ENCODE results near the gene FAIM2. TPM values are rescaled to one million over a fixed set of nuclear protein-coding genes. Genes with fewer than 3 reads are reported as not detected.

FAIM2 gene
- total RNA-seq, 1 donor from 2014 or later, result 17.9 TPM

DNA sequence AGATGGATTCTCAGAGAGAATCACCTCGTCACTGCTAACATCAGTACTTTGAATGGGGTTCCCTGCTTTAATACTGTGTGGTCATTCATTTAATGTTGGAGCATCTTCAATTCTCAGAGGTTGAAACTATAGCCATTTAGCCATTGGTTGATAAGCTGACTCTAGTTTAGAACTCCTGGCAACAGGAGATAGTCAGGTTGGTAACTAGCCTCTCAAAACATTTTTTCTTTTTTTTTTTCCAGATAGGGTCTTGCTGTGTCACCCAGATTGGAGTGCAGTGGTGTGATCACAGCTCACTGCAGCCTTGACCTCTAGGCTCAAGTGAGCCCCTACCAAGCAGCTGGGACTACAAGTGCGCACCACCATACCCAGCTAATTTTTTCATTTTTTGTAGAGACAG lies 72.0 kb downstream of the FAIM2 start:
- no peak for FAIRE-seq
- DNase-seq (ENCODE audit: low spot score in 2 of 2), result no peak

DNA sequence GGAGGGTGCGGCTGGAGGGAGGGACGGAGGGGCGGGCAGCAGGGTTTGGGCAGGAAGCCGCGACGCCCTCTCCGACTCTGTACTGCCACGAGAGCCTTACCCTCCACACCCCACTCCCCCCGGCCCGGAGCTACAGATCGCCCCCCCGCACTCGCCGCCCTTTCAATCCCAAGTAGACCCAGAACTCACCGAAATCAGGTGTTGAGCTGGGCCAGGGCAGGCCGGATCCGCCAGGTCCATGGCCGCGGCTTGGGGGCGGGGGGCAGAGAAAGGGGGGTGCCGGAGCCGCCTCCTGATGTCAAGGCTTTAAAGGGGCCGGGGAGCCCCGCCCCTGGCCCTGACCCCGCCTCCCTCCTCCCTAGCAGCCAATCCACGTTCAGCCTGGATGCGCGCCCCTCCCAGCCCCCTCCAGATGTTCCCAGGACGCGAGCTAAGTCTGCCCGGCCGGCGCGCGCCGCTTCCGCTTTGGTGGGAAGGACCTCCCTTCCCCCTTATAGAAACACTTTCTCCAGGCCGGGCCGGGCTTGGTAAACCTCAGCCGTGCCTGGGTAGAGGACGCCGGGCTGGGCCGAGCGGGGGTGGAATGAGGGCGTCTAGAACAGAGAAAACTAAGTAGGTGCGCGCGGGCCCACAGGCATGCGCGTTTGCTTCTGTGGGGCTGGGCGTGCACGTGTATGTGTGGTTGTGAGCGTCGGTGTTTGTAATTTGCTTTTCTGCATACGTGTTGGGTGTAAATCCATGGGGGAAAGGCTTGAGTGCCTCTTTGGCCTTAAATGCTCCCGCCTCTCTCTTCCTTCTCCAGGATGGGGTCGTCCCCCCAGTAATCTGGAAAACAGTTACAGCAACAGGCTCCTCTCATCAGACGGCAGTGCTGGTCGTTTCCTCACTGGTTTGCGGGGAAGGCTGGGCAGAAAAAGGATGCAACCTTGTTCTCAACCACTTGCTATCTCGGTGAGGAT lies 75.3 kb downstream of the FAIM2 start, which contains the start of gene NCKAP5L:
Gene NCKAP5L (minus strand): TSS at position 281 of the 959 bp plus-strand sequence. CDS start 24,369 bp downstream, outside the sequence.
- FAIRE-seq (no peak), DNase-seq (ENCODE audit: low spot score in 2 of 2) (peak; percentile 93 to 98)

DNA sequence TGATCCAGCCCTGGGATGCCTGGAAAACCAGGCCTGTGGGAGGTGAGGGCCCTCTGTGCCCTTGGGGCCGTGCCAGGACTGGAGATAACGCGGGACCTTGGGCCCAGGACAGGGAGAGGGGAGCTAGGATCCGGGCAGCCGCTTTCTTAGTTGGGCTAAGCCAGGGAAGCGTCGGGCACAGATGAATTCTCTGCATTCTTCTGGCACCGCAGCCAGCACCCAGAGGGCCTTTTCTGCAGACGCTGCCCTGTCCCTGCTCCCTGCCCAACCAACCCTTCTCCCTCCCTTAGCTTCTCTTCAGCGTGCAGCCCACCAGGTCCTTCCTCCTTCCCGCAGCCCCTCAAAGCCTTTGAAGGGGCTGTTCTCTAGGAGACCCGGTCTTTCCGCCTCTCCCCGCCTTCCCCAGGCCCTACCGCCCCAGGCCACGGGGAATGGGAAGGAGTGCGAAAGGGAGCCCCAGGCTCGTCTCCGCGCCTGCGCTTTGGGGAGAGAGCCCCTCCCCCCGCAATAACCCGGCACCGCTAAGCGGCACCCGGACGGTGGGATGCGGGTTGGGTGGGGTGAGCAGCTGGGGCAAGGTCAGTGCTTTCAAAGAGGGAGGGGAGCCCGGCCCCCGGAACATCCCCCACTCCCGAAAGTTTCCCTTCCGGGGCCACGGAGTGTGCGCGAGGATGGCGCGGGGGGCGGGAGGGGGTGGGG lies 76.2 kb downstream of the FAIM2 start:
- DNase-seq (ENCODE audit: low spot score in 2 of 2) (peak; percentile 71), FAIRE-seq (no peak)

DNA sequence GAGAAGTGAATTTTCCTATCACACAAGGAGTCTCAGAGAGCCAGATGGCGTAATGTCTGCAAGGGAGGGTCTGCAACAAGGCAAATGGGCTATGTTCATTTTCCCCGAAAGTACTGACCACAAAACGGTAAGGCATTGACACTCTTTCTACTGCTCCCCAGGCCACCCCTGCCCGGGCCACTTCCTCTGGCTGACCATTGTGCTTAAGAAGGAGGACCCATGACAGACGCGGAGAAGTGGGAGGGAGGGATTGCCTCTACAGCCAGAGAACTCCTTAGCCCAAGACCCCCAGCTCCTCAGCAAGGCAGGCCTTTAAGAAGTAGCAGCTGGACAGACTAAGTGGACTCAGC lies 76.7 kb downstream of the FAIM2 start:
- DNase-seq (ENCODE audit: low spot score in 2 of 2) (no peak), FAIRE-seq (no peak)

DNA sequence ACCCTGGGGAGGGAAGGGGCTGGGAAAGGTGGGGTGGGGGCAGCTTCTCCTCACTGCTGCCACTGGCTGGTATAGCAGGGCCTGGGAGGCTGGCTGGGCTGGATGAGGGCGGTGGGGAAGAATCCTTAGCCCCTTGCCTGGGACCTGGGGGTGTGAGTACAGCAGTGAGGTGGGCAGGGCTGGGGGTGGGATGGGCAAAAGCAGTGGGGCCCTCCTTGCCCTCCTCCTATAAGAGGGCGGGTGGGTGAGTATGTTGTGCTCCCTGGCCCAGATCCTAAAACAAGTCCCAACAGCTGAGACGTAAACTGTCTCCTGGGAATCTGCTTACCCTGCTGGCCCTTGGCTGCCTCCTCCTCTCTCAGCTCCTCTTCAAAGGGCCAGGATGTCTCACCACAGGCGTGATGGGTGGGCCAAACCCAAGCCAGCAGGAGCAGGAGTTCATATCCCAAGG lies 77.7 kb downstream of the FAIM2 start:
- no peak for DNase-seq (ENCODE audit: low spot score in 2 of 2)
- no peak for FAIRE-seq

DNA sequence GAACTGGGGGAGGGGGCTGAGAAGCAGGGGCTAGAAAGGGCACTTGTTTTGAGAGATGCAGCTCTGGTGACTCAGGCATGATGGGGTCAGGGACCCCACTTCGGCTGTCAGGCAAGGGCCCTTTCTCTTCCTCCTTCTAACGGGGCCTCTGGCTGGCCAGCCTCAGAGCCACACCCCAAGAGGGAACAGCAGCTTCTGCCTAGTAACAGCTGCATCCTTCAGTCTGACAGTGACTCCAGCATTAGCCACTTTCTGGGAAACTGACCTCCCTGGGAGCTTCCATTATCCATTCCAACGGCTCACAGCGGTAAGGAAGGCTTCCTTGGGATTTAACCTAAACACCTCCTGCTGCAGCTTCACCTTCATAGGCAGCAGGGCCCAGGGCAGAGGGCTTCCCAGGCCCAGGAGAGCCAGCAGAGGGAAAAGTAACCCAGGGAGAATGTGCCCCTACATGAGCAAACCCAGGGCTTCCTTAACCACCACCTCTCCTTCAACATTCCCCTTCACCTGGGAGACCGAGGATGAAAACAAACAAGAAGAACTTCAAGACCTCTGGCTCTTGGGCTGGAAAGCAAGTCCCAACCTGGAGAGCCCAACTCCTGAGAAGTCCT lies 78.2 kb downstream of the FAIM2 start:
- no peak for DNase-seq (ENCODE audit: low spot score in 2 of 2)
- FAIRE-seq, result no peak

DNA sequence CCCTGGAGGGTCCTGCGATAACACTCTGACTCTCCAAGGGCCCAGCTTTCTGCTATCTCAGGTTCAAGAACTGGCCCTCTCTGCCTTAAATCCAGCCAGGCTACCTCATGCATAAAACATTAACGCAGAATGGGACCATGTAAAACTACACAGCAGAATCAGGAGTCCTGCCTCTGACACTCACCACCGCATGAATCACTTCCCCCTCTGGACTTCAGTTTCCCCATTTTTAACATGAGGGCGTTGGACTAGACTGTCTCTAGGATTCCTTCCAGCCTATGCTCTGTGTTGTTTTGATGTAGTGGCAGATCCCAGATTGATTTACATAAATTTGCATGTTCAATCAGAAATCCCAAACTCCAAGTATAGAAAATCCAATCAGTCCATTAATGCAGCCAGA lies 78.8 kb downstream of the FAIM2 start:
- DNase-seq (ENCODE audit: low spot score in 2 of 2), result peak in 1 of 2 donors; percentile 49
- FAIRE-seq, result no peak

DNA sequence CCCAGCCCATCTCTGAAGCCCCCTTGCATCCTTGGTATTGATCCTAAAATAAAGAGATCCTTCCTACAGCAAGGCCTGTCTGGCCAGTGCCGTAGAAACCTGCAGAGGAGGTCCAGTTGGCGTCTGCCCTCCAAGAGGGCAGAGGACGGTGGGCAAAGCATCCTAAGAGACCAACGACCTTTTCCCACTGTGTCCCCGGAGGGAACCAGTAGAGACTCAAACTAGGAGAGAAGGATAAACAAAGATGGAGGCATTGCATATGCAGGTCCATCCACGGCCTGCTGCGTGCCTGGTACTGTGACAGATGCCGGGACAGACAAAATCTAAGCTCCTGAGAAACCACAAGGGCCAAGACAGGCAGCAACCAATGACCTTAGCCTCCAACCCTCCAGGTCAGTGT lies 79.3 kb downstream of the FAIM2 start:
- DNase-seq (ENCODE audit: low spot score in 2 of 2), result no peak
- no peak for FAIRE-seq

DNA sequence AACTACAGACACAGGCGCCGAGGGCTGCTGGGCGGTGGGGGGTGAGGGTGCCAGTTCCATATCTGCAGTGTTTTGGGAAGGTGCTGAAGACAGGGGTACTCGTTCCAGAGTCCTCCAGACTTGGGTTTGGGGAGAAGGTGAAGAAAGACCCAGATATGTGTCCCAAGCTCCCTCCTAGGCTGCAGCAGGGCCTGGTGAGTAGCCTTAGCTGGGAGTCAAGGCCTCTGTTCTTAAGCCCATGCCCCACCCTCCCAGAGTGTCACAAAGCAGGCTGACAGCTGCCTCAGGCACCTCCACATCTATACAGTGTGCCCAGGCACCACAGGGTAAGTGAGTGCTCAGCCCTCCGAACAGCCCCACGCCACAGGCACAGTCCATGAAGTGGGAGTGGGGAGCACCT lies 79.7 kb downstream of the FAIM2 start:
- no peak for DNase-seq (ENCODE audit: low spot score in 2 of 2)
- FAIRE-seq, result no peak

DNA sequence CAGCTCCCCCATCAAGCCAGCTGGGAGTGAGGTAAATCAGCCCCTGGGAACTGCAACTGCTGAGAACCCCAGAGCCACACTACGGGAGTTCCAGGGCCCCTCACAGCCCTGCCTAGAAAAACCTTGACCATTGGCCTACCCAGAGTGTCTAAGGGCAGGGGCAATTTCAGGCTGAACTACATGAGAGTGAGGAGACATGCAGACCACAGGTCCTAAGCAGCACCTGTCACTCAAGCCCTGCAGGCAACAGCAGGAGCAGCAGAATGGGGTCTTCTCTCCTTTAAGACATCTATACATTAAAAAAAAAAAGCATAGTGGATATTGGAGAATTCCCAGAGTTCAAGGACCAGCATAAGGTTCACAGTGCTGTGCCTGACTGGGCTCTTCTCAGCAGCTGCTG lies 80.3 kb downstream of the FAIM2 start:
- no peak for FAIRE-seq
- DNase-seq (ENCODE audit: low spot score in 2 of 2), result no peak

DNA sequence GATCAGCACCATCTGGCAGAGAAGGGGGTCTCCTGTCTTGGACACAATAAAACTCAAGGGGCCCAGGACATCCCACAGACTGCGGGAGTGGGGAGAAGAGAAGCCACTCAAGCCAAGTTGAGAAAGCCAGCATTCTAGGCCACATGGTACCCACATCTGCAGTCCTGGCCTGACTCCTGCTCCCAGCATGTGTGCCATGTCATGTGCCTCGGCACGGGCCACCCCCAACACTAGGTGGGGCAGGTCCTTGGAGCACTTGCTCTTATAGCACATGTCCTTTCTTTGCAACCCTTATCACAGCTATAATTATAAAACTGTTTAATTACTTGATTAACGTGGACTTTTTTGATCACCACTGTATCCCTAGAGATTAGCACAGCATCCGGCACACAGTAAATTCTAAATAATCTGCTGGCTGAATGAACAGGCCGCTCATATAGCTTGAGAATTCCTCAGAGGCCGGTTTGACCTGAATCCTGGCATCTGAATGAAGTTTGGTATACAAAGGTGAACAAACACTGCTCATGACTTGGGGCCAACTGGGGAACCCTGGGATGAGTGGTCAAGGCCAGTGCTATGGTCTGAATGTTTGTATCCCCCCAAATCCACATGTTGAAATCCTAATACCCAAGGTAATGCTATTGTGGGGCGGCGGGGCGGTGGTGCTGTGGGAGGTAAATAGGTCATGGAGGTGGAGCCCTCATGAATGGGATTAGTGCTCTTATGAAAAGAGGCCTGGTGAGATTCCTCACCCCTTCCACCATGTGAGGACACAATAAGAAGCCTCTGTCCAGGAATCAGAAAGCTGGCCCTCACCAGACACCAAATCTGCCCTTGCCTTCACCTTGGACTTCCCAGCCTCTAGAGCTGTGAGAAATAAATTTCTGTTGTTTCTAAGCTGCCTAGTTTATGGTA lies 82.1 kb downstream of the FAIM2 start:
- DNase-seq (ENCODE audit: low spot score in 2 of 2) (no peak), FAIRE-seq (no peak)

DNA sequence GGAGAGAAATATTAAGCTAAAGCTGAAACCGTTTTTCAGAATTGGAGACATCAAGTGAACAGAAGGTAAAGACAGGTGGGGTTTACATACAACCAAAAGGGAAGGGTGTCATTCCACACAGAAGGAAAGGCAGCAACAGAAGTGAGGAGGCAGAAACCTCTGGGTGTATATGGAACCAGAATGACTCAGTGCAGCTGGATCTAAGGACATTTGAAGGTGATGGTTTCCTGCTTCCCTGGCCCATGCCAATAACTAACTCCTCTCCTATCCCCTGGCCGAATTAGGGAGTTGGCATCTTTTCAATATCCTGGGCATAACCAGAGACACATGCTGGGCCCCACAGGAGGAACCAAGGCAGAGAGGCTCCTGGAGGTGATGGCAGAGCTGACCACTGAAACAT lies 83.9 kb downstream of the FAIM2 start:
- FAIRE-seq (no peak), DNase-seq (ENCODE audit: low spot score in 2 of 2) (no peak)

DNA sequence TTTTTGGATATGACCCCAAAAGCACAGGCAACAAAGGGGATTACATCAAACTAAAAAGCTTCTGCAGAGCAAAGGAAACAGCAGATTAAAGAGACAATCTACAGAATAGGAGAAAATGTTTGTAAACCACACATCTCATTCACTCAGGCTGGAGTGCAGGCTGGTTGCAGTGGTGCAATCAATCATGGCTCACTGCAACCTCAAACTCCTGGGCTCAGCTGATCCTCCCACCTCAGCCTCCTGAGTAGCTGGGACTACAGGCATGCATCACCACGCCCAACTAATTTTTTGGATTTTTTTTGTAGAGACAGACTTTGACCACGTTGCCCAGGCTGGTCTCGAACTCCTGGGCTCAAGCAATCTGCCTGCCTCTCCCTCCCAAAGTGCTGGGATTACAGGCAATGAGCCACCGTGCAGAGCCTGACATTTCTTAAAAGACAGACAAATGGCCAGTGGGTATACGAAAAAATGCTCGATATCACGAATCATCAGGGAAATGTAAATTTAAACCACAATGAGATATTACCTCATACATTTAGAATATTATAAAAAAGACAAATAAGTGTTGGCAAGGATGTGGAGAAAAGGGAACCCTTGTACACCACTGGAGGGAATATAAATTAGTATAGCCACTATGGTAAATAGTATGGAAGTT lies 85.3 kb downstream of the FAIM2 start:
- DNase-seq (ENCODE audit: low spot score in 2 of 2) (no peak), FAIRE-seq (no peak)

Other genes with a start within 250 kb of the FAIM2 start
- 9.0 TPM for gene FMNL3, start 196.5 kb downstream of the FAIM2 start, total RNA-seq
- gene TMBIM6, start 162.3 kb downstream of the FAIM2 start, total RNA-seq, result 284 TPM
- gene NCKAP5L, start 75.5 kb downstream of the FAIM2 start, total RNA-seq, result 7.3 TPM
- gene BCDIN3D, start 60.8 kb downstream of the FAIM2 start, total RNA-seq, result 6.9 TPM
- gene AQP2, start 46.8 kb upstream of the FAIM2 start, total RNA-seq, result not detected
- 1.2 TPM for gene AQP5, start 58.0 kb upstream of the FAIM2 start, total RNA-seq
- not detected for gene AQP6, start 69.0 kb upstream of the FAIM2 start, total RNA-seq
- 26.5 TPM for gene RACGAP1, start 121.6 kb upstream of the FAIM2 start, total RNA-seq
- gene ASIC1, start 153.7 kb upstream of the FAIM2 start, total RNA-seq, result 15.5 TPM
- 35.1 TPM for gene SMARCD1, start 181.4 kb upstream of the FAIM2 start, total RNA-seq
- 9.4 TPM for gene GPD1, start 200.1 kb upstream of the FAIM2 start, total RNA-seq
- gene COX14, start 208.3 kb upstream of the FAIM2 start, total RNA-seq, result 11.0 TPM

Data from frontal cortex (tissue), 4 donors.